HEK293 (cell line): ENCODE measurements around the gene PDLIM4.
A peak's percentile ranks its signal among the peaks of the same experiment; 100 is the strongest.

ENCODE experiments used
- CTCF ChIA-PET: fragments of 350-600 bp; formaldehyde crosslinking; extraction: SDS; loops from one replicate; lab custom pipeline; 2021; ENCODE audit warnings: antibody characterized with exemption; lab: Yijun Ruan, JAX
- POLR2A ChIA-PET: fragments of 300-600 bp; formaldehyde crosslinking; extraction: SDS; loops from one replicate; lab custom pipeline; 2020; ENCODE audit warnings: antibody characterized with exemption, inconsistent platforms; lab: Yijun Ruan, JAX
- H3K27ac ChIP-seq: fragments of 200-500 bp; sonication (Bioruptor generic); 2 replicates; pipeline ENCODE4 v1.5.1; 2014; ENCODE audit warnings: low read depth, low read length, control low read depth, inconsistent platforms; ENCODE audit errors: extremely low read depth
- H3K36me3 ChIP-seq, 2 experiments: fragments of 200-500 bp in 1 of 2; sonication (Bioruptor generic) in 1 of 2; 1 replicate in 1 of 2; 2 replicates in 1 of 2; pipeline ENCODE4 v1.5.1; 2014 to 2017; ENCODE audit warnings: inconsistent platforms in 2 of 2, low read length in 2 of 2; ENCODE audit not compliant: control insufficient read depth in 2 of 2, insufficient read depth in 1 of 2
- H3K4me1 ChIP-seq: fragments of 200-500 bp; sonication (Bioruptor generic); 2 replicates; pipeline ENCODE4 v1.5.1; 2014; ENCODE audit warnings: mild to moderate bottlenecking, low read length, inconsistent platforms; ENCODE audit not compliant: control insufficient read depth, insufficient read depth
- H3K4me3 ChIP-seq: 2 replicates; pipeline ENCODE4 v1.5.1; 2011; ENCODE audit warnings: low read depth, mild to moderate bottlenecking, control low read depth, low read length, moderate library complexity
- H3K9me3 ChIP-seq: fragments of 200-500 bp; sonication (Bioruptor generic); 2 replicates; pipeline ENCODE4 v1.5.1; 2014; ENCODE audit warnings: low read depth, low read length, inconsistent platforms; ENCODE audit not compliant: control insufficient read depth, insufficient read depth
- BCL11B ChIP-seq: fragments of 450-650 bp; formaldehyde crosslinking; IDR thresholded peaks from 2 replicates; pipeline ENCODE4 v1.5.1; 2016; ENCODE audit warnings: low read depth, missing biosample characterization, missing genetic modification characterization
- GLIS1 ChIP-seq: fragments of 450-650 bp; formaldehyde crosslinking; IDR thresholded peaks from 2 replicates; pipeline ENCODE4 v1.5.1; 2016; ENCODE audit warnings: missing biosample characterization, missing genetic modification characterization
- MZF1 ChIP-seq: fragments of 450-650 bp; formaldehyde crosslinking; IDR thresholded peaks from 2 replicates; pipeline ENCODE4 v1.5.1; 2017; ENCODE audit warnings: missing biosample characterization, missing genetic modification characterization, borderline replicate concordance
- PATZ1 ChIP-seq: fragments of 450-650 bp; formaldehyde crosslinking; IDR thresholded peaks from 2 replicates; pipeline ENCODE4 v1.5.1; 2016; ENCODE audit warnings: missing biosample characterization, missing genetic modification characterization
- PRDM1 ChIP-seq: fragments of 450-650 bp; formaldehyde crosslinking; IDR thresholded peaks from 2 replicates; pipeline ENCODE4; 2016; ENCODE audit warnings: missing biosample characterization, missing genetic modification characterization
- REPIN1 ChIP-seq: fragments of 450-650 bp; formaldehyde crosslinking; IDR thresholded peaks from 2 replicates; pipeline ENCODE4 v1.5.1; 2017; ENCODE audit warnings: missing biosample characterization, missing genetic modification characterization, low read depth
- YY1 ChIP-seq: fragments of 450-650 bp; formaldehyde crosslinking; IDR thresholded peaks from 2 replicates; pipeline ENCODE4 v1.5.1; 2018; ENCODE audit warnings: missing biosample characterization, missing genetic modification characterization
- ZBTB17 ChIP-seq: fragments of 450-650 bp; formaldehyde crosslinking; IDR thresholded peaks from 2 replicates; pipeline ENCODE4 v1.5.1; 2016; ENCODE audit warnings: missing biosample characterization, missing genetic modification characterization
- ZNF274 ChIP-seq, 2 experiments: fragments of 200-500 bp in 1 of 2; fragments of 450-650 bp in 1 of 2; sonication (Bioruptor generic) in 1 of 2; formaldehyde crosslinking in 1 of 2; IDR thresholded peaks; 2 replicates each; pipeline versions ENCODE4 v1.5.1 to v1.6.1; 2014 to 2016; ENCODE audit warnings: borderline replicate concordance in 1 of 2, inconsistent platforms in 1 of 2, low read length in 1 of 2, missing biosample characterization in 1 of 2, missing genetic modification characterization in 1 of 2
- ZNF391 ChIP-seq: fragments of 450-650 bp; formaldehyde crosslinking; IDR thresholded peaks from 2 replicates; pipeline ENCODE4 v1.5.1; 2016; ENCODE audit warnings: low read depth, missing biosample characterization, missing genetic modification characterization, borderline replicate concordance
- ZNF560 ChIP-seq: fragments of 450-650 bp; formaldehyde crosslinking; IDR thresholded peaks from 2 replicates; pipeline ENCODE4 v1.5.1; 2017; ENCODE audit warnings: missing biosample characterization, missing genetic modification characterization, borderline replicate concordance
- ZNF596 ChIP-seq: fragments of 450-650 bp; IDR thresholded peaks from 2 replicates; pipeline ENCODE4 v1.5.0; 2018; ENCODE audit warnings: missing biosample characterization, mild to moderate bottlenecking, missing genetic modification characterization, moderate library complexity
- ZNF664 ChIP-seq: fragments of 450-650 bp; formaldehyde crosslinking; IDR thresholded peaks from 2 replicates; pipeline ENCODE4 v1.5.1; 2016; ENCODE audit warnings: missing biosample characterization, missing genetic modification characterization
- ZNF692 ChIP-seq: fragments of 450-650 bp; formaldehyde crosslinking; IDR thresholded peaks from 2 replicates; pipeline ENCODE4 v1.5.1; 2016; ENCODE audit warnings: missing biosample characterization, missing genetic modification characterization
- ZNF776 ChIP-seq: fragments of 450-650 bp; formaldehyde crosslinking; IDR thresholded peaks from 2 replicates; pipeline ENCODE4 v1.5.0; 2017; ENCODE audit warnings: missing biosample characterization, missing genetic modification characterization, borderline replicate concordance
- ZSCAN30 ChIP-seq: fragments of 450-650 bp; IDR thresholded peaks from 2 replicates; pipeline ENCODE4 v1.5.1; 2018; ENCODE audit warnings: missing biosample characterization, mild to moderate bottlenecking, missing genetic modification characterization, moderate library complexity
- TF ChIP-seq, protein P1 (sequence below): fragments of 450-650 bp; formaldehyde crosslinking; IDR thresholded peaks from 2 replicates; pipeline ENCODE4 v1.5.0; 2017; ENCODE audit warnings: missing biosample characterization, missing genetic modification characterization, borderline replicate concordance

Gene PDLIM4

DNA sequence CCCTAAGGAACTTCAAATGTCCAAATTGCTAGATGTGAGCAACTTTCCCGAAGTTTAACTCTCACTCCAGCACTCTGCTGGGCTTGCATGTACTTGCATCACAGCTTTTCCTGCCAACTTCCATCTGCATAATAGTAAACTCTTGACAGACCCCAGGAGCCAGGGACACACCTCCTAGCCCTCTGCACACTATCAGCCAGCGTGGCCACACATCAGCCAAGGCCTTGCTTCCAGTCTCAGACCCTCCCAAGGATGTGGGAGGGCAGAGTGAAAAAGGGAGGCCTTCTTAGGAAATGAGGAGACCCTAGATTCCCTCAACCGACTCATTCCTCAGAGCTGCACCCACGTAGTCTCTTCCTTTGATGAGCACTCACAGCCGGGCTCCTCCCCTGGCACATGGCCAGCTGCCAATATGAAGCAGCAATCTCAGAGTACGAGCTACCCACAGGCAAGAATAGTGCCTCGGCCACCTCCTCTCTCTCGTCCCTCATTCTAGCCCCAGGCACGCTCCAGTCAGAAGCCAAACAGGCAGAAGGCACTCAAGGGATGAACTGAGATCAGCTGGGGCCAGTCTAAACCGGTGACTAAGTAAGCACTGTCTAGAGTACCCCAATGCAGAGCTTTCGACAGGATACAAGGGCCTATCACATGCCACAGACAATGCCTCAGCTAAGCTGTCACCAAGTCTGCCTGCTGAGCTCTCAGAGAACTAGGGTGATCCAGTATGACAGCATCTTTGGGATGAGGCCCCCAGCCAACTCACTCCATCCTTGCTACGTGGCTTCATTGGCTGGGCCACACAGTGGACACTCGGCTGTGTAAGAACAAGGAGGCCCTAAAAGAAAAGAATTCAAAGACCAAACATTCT is 32.1 kb upstream of the PDLIM4 start (continued):
- TF ChIP-seq BCL11B (tag by site-specific recombination) (no peak), ZNF664 (tag by site-specific recombination) (no peak), GLIS1 (0 out of 2 replicates have a peak, but pooled peaks have one; percentile 20), PATZ1 (tag by site-specific recombination) (peak; percentile 52), ZNF391 (tag by site-specific recombination) (no peak), ZNF692 (peak; percentile 47; the same call in 1 of the 2 replicates), ZNF560 (tag by site-specific recombination) (no peak)

DNA sequence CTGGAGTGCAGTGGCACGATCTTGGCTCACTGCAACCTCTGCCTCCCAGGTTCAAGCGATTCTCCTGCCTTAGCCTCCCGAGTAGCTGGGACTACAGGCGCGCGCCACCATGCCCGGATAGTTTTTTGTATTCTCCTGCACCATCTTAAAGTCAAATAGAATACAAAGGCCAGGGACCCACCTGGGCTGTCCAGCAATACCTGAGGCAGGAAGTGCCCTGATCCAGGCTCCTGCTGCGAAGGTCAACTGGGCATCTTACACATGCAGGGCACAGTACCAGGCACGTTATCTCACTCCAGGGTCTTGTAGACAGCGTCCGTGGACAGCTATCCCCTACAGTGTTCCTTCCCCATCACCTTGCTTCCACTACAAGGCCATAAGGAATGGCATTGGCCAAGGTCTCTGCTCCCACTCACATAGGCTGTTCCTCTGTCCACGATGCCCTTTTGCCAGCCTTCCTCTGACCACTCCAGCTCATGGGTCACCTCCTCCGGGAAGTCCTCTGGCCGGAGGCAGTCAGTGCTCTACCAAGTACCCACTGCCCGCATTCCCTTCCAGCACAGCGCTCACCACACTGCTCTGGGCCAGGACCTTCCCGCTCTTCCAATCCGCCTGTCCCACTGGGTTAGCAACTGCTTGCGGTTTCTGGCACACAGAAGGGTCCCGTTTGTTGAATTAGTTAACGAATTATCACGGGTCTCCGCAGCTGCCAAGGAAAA is 30.8 kb upstream of the PDLIM4 start:
- H3K27ac ChIP-seq: no peak overlapping the region; the same call in 1 of the 2 replicates
- no peak for TF ChIP-seq ZNF596 (tag by site-specific recombination)
- no peak for TF ChIP-seq PRDM1 (tag by site-specific recombination)
- TF ChIP-seq MZF1 (tag by site-specific recombination): no peak
- TF ChIP-seq ZSCAN30 (tag by site-specific recombination): no peak
- TF ChIP-seq ZNF776 (tag by site-specific recombination): no peak
- TF ChIP-seq, protein P1, sequence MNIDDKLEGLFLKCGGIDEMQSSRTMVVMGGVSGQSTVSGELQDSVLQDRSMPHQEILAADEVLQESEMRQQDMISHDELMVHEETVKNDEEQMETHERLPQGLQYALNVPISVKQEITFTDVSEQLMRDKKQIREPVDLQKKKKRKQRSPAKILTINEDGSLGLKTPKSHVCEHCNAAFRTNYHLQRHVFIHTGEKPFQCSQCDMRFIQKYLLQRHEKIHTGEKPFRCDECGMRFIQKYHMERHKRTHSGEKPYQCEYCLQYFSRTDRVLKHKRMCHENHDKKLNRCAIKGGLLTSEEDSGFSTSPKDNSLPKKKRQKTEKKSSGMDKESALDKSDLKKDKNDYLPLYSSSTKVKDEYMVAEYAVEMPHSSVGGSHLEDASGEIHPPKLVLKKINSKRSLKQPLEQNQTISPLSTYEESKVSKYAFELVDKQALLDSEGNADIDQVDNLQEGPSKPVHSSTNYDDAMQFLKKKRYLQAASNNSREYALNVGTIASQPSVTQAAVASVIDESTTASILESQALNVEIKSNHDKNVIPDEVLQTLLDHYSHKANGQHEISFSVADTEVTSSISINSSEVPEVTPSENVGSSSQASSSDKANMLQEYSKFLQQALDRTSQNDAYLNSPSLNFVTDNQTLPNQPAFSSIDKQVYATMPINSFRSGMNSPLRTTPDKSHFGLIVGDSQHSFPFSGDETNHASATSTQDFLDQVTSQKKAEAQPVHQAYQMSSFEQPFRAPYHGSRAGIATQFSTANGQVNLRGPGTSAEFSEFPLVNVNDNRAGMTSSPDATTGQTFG (tag by site-specific recombination): no peak
- TF ChIP-seq ZNF274 (IDR thresholded peaks at IDR 0.05; ENCODE audit: low read length): no peak
- TF ChIP-seq ZNF274 (tag by site-specific recombination; IDR thresholded peaks at IDR 0.05; ENCODE audit: borderline replicate concordance): no peak
- TF ChIP-seq YY1 (tag by site-specific recombination): no peak
- no peak for TF ChIP-seq REPIN1
- TF ChIP-seq ZBTB17 (tag by site-specific recombination): no peak

More for the DNA sequence above, 30.8 kb upstream of the PDLIM4 start:
- Histone ChIP-seq H3K9me3 (no peaks in the 10 kb centered on the region), H3K4me1 (peaks cover 4% of the 10 kb centered on the region), H3K36me3 (no peaks in the 10 kb centered on the region), H3K4me3 (peak overlapping the region; percentile 58)
- ChIA-PET CTCF (interaction anchor here (1.0 to 2.9 kb wide), 5 partner anchors 9 to 36 kb away, joined by 4 to 25 read pairs (median 7); no protein-coding TSS in a partner anchor), POLR2A (interaction anchor here (1.3 to 4.2 kb wide), 5 partner anchors 11 to 184 kb away, joined by 3 to 30 read pairs (median 5); partner anchors contain the start of gene SLC22A4)
